HEK293 (cell line): ENCODE data around the gene GIMAP1.

ENCODE experiments used
- CTCF ChIA-PET: fragments of 350-600 bp; formaldehyde crosslinking; extraction: SDS; loops from one replicate; lab custom pipeline; 2021; ENCODE audit warnings: antibody characterized with exemption; lab: Yijun Ruan, JAX
- POLR2A ChIA-PET: fragments of 300-600 bp; formaldehyde crosslinking; extraction: SDS; loops from one replicate; lab custom pipeline; 2020; ENCODE audit warnings: antibody characterized with exemption, inconsistent platforms; lab: Yijun Ruan, JAX
- H3K27ac ChIP-seq: fragments of 200-500 bp; sonication (Bioruptor generic); 2 replicates; pipeline ENCODE4 v1.5.1; 2014; ENCODE audit warnings: low read depth, low read length, control low read depth, inconsistent platforms; ENCODE audit errors: extremely low read depth
- H3K36me3 ChIP-seq, 2 experiments: fragments of 200-500 bp in 1 of 2; sonication (Bioruptor generic) in 1 of 2; 1 replicate in 1 of 2; 2 replicates in 1 of 2; pipeline ENCODE4 v1.5.1; 2014 to 2017; ENCODE audit warnings: inconsistent platforms in 2 of 2, low read length in 2 of 2; ENCODE audit not compliant: control insufficient read depth in 2 of 2, insufficient read depth in 1 of 2
- H3K4me1 ChIP-seq: fragments of 200-500 bp; sonication (Bioruptor generic); 2 replicates; pipeline ENCODE4 v1.5.1; 2014; ENCODE audit warnings: mild to moderate bottlenecking, low read length, inconsistent platforms; ENCODE audit not compliant: control insufficient read depth, insufficient read depth
- H3K4me3 ChIP-seq: 2 replicates; pipeline ENCODE4 v1.5.1; 2011; ENCODE audit warnings: low read depth, mild to moderate bottlenecking, control low read depth, low read length, moderate library complexity
- H3K9me3 ChIP-seq: fragments of 200-500 bp; sonication (Bioruptor generic); 2 replicates; pipeline ENCODE4 v1.5.1; 2014; ENCODE audit warnings: low read depth, low read length, inconsistent platforms; ENCODE audit not compliant: control insufficient read depth, insufficient read depth
- BCL11A ChIP-seq: fragments of 450-650 bp; formaldehyde crosslinking; IDR thresholded peaks from 2 replicates; pipeline ENCODE4 v1.5.1; 2016; ENCODE audit warnings: low read depth, missing biosample characterization, missing genetic modification characterization
- ELK4 ChIP-seq: IDR thresholded peaks from 2 replicates; pipeline ENCODE4 v1.6.1; 2011; ENCODE audit warnings: mild to moderate bottlenecking, low read depth, low read length, borderline replicate concordance
- GLI2 ChIP-seq: fragments of 450-650 bp; formaldehyde crosslinking; IDR thresholded peaks from 2 replicates; pipeline ENCODE4; 2017; ENCODE audit warnings: missing biosample characterization, missing genetic modification characterization, low read depth, borderline replicate concordance
- GLIS2 ChIP-seq: fragments of 450-650 bp; formaldehyde crosslinking; IDR thresholded peaks from 2 replicates; pipeline ENCODE4 v1.5.1; 2016; ENCODE audit warnings: missing biosample characterization, missing genetic modification characterization
- MYNN ChIP-seq: fragments of 450-650 bp; formaldehyde crosslinking; IDR thresholded peaks from 2 replicates; pipeline ENCODE4 v1.5.1; 2016; ENCODE audit warnings: missing biosample characterization, missing genetic modification characterization, borderline replicate concordance
- SCRT2 ChIP-seq: fragments of 450-650 bp; formaldehyde crosslinking; IDR thresholded peaks from 2 replicates; pipeline ENCODE4 v1.5.1; 2016; ENCODE audit warnings: missing biosample characterization, missing genetic modification characterization
- TCF7L2 ChIP-seq: IDR thresholded peaks from 2 replicates; pipeline ENCODE4 v1.6.1; 2011; ENCODE audit warnings: low read depth, mild to moderate bottlenecking, inconsistent platforms, low read length, moderate library complexity, borderline replicate concordance
- TRIM28 ChIP-seq: IDR thresholded peaks from 2 replicates; pipeline ENCODE4 v1.6.1; 2011; ENCODE audit warnings: low read length, control low read depth, borderline replicate concordance
- ZBTB21 ChIP-seq: fragments of 450-650 bp; formaldehyde crosslinking; IDR thresholded peaks from 2 replicates; pipeline ENCODE4 v1.5.1; 2017; ENCODE audit warnings: missing biosample characterization, missing genetic modification characterization
- ZBTB48 ChIP-seq: fragments of 450-650 bp; formaldehyde crosslinking; IDR thresholded peaks from 2 replicates; pipeline ENCODE4 v1.5.1; 2016; ENCODE audit warnings: missing biosample characterization, missing genetic modification characterization
- ZNF155 ChIP-seq: fragments of 450-650 bp; formaldehyde crosslinking; IDR thresholded peaks from 2 replicates; pipeline ENCODE4 v1.5.1; 2016; ENCODE audit warnings: missing biosample characterization, missing genetic modification characterization
- ZNF169 ChIP-seq: fragments of 450-650 bp; formaldehyde crosslinking; IDR thresholded peaks from 2 replicates; pipeline ENCODE4 v1.5.1; 2016; ENCODE audit warnings: missing biosample characterization, missing genetic modification characterization
- ZNF18 ChIP-seq: fragments of 450-650 bp; formaldehyde crosslinking; IDR thresholded peaks from 2 replicates; pipeline ENCODE4 v1.5.1; 2016; ENCODE audit warnings: missing biosample characterization, missing genetic modification characterization
- ZNF214 ChIP-seq: fragments of 450-650 bp; formaldehyde crosslinking; IDR thresholded peaks from 2 replicates; pipeline ENCODE4 v1.5.1; 2017; ENCODE audit warnings: missing biosample characterization, mild to moderate bottlenecking, missing genetic modification characterization, borderline replicate concordance
- ZNF239 ChIP-seq: fragments of 450-650 bp; formaldehyde crosslinking; IDR thresholded peaks from 2 replicates; pipeline ENCODE4 v1.5.1; 2016; ENCODE audit warnings: missing biosample characterization, missing genetic modification characterization
- ZNF248 ChIP-seq: fragments of 450-650 bp; formaldehyde crosslinking; IDR thresholded peaks from 2 replicates; pipeline ENCODE4 v1.5.1; 2017; ENCODE audit warnings: missing biosample characterization, missing genetic modification characterization
- ZNF341 ChIP-seq: fragments of 450-650 bp; formaldehyde crosslinking; IDR thresholded peaks from 2 replicates; pipeline ENCODE4; 2016; ENCODE audit warnings: low read depth, missing biosample characterization, missing genetic modification characterization
- ZNF48 ChIP-seq: fragments of 450-650 bp; formaldehyde crosslinking; IDR thresholded peaks from 2 replicates; pipeline ENCODE4 v1.5.1; 2016; ENCODE audit warnings: missing biosample characterization, missing genetic modification characterization
- ZNF548 ChIP-seq: fragments of 450-650 bp; formaldehyde crosslinking; IDR thresholded peaks from 2 replicates; pipeline ENCODE4 v1.5.1; 2016; ENCODE audit warnings: missing biosample characterization, missing genetic modification characterization
- ZNF623 ChIP-seq: fragments of 450-650 bp; formaldehyde crosslinking; IDR thresholded peaks from 2 replicates; pipeline ENCODE4 v1.5.1; 2016; ENCODE audit warnings: missing biosample characterization, missing genetic modification characterization
- ZNF629 ChIP-seq: fragments of 450-650 bp; formaldehyde crosslinking; IDR thresholded peaks from 2 replicates; pipeline ENCODE4 v1.5.1; 2017; ENCODE audit warnings: missing biosample characterization, missing genetic modification characterization
- ZNF664 ChIP-seq: fragments of 450-650 bp; formaldehyde crosslinking; IDR thresholded peaks from 2 replicates; pipeline ENCODE4 v1.5.1; 2016; ENCODE audit warnings: missing biosample characterization, missing genetic modification characterization
- ZNF670 ChIP-seq: fragments of 450-650 bp; formaldehyde crosslinking; IDR thresholded peaks from 2 replicates; pipeline ENCODE4 v1.5.1; 2016; ENCODE audit warnings: missing biosample characterization, missing genetic modification characterization, low read depth
- TF ChIP-seq, protein P1 (sequence below): fragments of 450-650 bp; formaldehyde crosslinking; IDR thresholded peaks from 2 replicates; pipeline ENCODE4 v1.5.1; 2016; ENCODE audit warnings: missing biosample characterization, missing genetic modification characterization
- TF ChIP-seq, protein P2 (sequence below): fragments of 450-650 bp; IDR thresholded peaks from 2 replicates; pipeline ENCODE4 v1.5.1; 2018; ENCODE audit warnings: missing biosample characterization, missing genetic modification characterization

GIMAP1 gene

DNA sequence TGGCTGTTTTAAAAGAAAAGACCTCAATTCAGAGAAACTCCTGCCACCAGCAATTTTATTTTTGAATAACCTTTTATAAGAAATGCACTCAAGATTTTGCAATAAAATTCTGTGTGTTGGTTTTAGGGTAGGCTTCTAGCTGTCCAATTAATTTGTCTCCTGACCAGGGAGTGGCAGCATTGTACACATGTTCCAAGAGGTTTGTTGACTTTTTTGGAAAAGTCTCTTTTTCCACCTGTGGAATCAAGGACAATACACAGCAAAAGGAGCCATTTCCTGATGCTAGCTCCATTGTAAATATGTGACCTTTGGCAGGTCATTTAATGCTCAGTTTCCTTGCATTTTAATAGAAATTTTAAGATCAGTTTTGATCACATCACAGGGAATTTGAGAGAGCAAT lies 22.6 kb downstream of the GIMAP1 start:
- no peaks in the 10 kb centered on the region for H3K4me1 ChIP-seq
- no peaks in the 10 kb centered on the region for H3K36me3 ChIP-seq
- no peak overlapping the region for H3K27ac ChIP-seq
- ChIA-PET CTCF (interaction anchor here (1.0 to 1.4 kb wide), 2 partner anchors 137 to 224 kb away, joined by 3 read pairs; no protein-coding TSS in a partner anchor), POLR2A (no interaction called here)
- H3K4me3 ChIP-seq, result no peak overlapping the region
- H3K9me3 ChIP-seq, result no peaks in the 10 kb centered on the region
- TF ChIP-seq ZNF169 (tag by site-specific recombination), result no peak
- peak; percentile 40; the same call in 1 of the 2 replicates for TF ChIP-seq SCRT2
- TF ChIP-seq MYNN (tag by site-specific recombination), result no peak

GRCh38 chr7:150740053-150740452 lies 23.6 kb downstream of the GIMAP1 start:
- no peak overlapping the region for H3K27ac ChIP-seq
- TF ChIP-seq ZBTB48 (tag by site-specific recombination) (no peak), BCL11A (no peak), ZNF670 (tag by site-specific recombination) (no peak), TCF7L2 (no peak), ZNF664 (tag by site-specific recombination) (no peak), ZNF155 (no peak), ZNF239 (no peak), GLIS2 (tag by site-specific recombination) (no peak)
- TF ChIP-seq, protein P1, sequence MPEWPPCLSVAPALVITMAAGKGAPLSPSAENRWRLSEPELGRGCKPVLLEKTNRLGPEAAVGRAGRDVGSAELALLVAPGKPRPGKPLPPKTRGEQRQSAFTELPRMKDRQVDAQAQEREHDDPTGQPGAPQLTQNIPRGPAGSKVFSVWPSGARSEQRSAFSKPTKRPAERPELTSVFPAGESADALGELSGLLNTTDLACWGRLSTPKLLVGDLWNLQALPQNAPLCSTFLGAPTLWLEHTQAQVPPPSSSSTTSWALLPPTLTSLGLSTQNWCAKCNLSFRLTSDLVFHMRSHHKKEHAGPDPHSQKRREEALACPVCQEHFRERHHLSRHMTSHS (tag by site-specific recombination), result no peak
- ChIA-PET CTCF (interaction anchor here (1.4 kb wide), 1 partner anchor 223 kb away, joined by 3 read pairs; no protein-coding TSS in a partner anchor), POLR2A (no interaction called here)
- H3K4me3 ChIP-seq, result no peak overlapping the region
- H3K36me3 ChIP-seq, result no peaks in the 10 kb centered on the region
- no peaks in the 10 kb centered on the region for H3K4me1 ChIP-seq
- H3K9me3 ChIP-seq, result no peaks in the 10 kb centered on the region

GRCh38 chr7:150742286-150742968 lies 26.0 kb downstream of the GIMAP1 start:
- H3K27ac ChIP-seq, result no peak overlapping the region
- TF ChIP-seq ELK4 (no peak), ZBTB21 (no peak), ZNF623 (tag by site-specific recombination) (no peak), ZNF248 (no peak), ZNF48 (tag by site-specific recombination) (no peak), ZNF214 (no peak), ZNF341 (tag by site-specific recombination) (no peak), GLI2 (tag by site-specific recombination) (no peak), ZNF18 (tag by site-specific recombination) (no peak), TRIM28 (no peak), ZNF239 (no peak), ZNF629 (tag by site-specific recombination) (no peak), ZNF548 (tag by site-specific recombination) (no peak)
- TF ChIP-seq, protein P2, sequence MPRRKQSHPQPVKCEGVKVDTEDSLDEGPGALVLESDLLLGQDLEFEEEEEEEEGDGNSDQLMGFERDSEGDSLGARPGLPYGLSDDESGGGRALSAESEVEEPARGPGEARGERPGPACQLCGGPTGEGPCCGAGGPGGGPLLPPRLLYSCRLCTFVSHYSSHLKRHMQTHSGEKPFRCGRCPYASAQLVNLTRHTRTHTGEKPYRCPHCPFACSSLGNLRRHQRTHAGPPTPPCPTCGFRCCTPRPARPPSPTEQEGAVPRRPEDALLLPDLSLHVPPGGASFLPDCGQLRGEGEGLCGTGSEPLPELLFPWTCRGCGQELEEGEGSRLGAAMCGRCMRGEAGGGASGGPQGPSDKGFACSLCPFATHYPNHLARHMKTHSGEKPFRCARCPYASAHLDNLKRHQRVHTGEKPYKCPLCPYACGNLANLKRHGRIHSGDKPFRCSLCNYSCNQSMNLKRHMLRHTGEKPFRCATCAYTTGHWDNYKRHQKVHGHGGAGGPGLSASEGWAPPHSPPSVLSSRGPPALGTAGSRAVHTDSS (tag by site-specific recombination), result no peak
- H3K4me1 ChIP-seq, result no peaks in the 10 kb centered on the region
- H3K36me3 ChIP-seq, result no peaks in the 10 kb centered on the region
- ChIA-PET POLR2A (no interaction called here), CTCF (interaction anchor here (0.8 kb wide), 1 partner anchor 15 kb away, joined by 5 read pairs; no protein-coding TSS in a partner anchor)
- H3K4me3 ChIP-seq, result no peak overlapping the region
- H3K9me3 ChIP-seq, result no peaks in the 10 kb centered on the region
